NCI-H524 treated with DMSO at 0.1 percent for 48 hours (cell line): Measurements from ENCODE around the gene HDAC5.
"Not testable (repeated sequence)": the region's sequence is repeated elsewhere in the genome, so short reads cannot be mapped to it uniquely, and the experiment has no call there.

Experiments used
- DNase-seq: peaks from one replicate; lab custom pipeline; 2025; lab: John Stamatoyannopoulos, UW

The HDAC5 gene

DNA sequence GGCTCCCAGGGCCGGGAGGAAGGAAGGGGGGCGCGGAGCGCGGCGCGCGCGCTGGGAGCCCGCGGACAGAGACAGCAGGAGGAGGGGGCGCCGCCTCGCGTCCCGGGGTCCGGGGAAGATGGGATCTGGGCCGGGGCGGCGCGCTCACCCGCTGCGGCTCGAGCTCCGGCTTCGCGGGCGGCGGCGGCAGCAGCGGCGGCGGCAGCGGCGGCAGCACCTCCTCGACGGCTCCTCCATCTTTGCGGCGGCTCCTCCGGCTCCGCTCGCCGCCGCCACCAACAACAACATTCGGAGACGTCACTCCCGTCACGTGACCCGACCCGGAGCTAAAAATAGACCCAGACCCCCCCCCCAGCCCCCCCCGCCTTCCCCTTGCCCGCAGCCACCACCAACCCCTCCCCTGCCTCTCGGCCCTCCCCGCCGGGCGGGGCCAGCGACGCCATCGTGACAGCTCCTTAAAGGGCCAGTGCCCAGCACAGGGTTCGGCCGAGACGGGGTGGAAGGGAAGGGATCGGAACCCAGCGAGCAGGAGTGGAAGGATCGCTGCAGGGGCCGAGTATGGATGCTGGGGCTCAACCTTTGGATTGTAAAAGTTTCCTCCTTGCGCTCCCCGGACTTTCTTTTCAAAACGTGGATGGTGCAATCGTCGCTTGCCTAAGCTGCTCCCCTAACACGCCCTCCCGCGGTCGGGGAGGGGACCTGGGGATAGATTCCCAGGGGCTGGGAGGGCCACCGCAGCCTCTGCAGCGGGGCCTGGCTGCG, at the start of gene HDAC5:
Gene HDAC5, minus strand, starts transcription at position 286 of the 762 bp plus-strand sequence. CDS start 6,126 bp downstream, outside the sequence.
- peak; percentile 85 for DNase-seq

DNA sequence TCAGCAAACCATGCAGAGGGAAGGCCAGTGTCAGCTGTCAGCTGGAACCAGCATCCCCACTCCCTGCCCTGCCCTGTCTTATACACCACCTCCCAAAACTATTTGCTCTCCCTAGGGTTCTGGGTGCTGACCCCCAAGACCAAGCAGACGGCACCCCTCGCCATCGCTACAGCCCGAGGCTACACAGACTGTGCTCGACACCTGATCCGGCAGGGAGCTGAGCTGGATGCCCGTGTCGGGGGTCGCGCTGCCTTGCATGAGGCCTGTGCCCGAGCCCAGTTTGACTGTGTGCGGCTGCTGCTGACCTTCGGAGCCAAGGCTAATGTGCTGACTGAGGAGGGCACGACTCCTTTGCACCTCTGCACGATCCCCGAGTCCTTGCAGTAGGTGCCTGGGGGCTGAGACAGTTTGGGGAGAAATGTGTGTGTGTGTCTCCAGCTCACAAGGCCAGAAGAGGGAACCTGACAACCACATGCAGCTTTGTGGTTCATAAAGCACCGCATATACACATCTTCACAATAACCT, 48.6 kb upstream of the HDAC5 start:
- no peak for DNase-seq

DNA sequence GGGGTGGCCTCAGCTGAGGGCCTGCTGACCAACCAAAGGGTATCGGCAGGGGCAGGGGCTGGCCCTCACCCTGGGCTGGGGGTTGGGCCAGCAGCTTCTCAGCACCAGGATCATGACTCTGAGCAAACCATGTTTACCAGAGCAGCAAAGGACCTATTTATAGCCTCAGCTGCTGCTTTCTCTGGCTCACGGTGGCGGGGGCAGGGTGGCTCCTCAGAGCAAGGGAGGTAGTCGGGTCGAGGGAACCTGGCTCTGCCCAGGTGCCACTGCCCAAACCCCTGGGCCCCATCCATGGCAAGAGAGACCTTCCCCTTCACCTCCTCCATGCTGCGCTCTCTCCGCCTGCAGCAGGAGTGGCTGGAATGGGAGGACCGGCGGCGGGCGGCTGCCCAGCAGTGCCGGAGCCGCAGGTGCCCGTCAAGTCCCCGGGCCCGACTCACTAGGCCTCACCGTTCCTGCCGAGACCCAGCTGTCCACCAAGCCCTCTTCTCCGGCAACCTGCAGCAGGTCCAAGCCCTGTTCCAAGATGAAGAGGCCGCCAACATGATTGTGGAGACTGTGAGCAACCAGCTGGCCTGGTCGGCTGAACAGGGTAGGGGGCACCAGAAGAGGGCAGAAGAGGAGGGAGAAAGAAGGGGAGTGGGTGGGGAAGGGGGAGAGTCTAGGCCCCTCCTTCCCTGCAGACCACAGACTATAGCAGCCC, 47.2 kb upstream of the HDAC5 start, which contains the start of gene ASB16:
Gene ASB16, plus strand, starts transcription at position 206 of the 703 bp plus-strand sequence. Its CDS starts 86 bp downstream, at position 292.
- no peak for DNase-seq

DNA sequence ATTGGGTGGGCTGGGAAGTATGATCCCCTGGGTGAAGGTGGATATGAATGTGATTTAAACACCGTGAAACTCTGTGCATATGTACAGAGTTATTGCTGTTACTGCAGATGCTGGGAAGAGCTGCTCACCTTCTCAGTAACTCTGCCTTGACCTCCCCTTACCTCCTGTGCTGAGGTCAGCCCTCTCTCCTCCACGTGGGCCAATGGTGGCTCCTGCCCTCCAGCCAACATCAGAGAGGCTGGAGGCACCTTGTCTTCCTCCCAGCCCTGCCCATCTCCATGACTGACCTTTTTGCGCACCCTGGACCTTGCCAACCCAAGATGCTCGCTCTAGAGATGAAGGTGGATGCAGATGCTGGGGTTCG, 46.7 kb upstream of the HDAC5 start:
- DNase-seq = no peak

DNA sequence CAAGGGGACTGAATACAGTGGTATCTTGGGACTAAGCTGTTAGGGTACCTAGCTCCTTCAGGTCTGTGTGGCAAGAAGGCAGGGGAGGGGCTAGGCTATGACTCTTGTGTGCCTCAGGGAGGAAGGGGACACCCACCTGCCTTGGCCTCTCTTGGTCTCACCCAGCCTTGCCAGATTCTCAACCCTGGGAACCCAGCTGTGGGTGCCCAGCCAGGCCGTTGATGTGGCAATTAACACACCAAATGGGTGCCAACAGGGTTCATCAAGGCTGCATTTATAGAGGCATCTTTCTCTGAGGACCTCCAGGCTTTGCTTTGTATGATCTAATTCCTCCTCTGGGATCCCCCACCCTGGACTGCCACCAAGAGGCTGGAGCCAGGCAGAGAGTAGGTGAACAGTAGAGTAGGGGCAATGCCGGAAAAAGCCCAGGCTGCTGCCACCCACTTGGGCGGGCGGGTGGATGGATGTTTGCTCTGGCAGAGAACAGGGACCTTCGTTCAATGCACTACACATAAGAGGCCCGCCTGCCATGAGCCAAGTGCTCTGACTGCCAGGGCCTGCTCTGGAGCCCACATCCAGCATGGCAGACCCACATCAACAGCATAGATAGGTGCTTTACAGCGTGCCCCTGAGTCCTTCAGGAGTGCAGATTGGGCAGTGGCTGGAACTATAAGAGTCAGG, 43.9 kb upstream of the HDAC5 start:
- no peak for DNase-seq

DNA sequence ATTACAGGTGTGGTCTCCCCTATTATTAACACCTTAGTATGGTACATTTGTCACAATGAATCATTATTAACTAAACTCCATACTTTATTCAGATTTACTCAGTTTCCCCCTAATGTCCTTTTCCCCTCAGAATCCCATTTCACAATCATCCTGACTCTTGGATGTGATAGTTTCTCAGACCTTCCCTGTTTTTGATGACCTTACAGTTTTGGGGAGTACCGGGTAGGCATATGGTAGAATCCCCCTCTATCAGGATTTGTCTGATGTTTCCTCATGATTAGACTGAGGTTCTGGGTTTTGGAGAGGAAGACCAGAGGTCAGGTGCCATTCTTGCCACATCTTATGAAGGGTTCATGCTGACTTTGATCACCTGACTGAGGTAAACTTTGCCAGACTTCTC, 41.0 kb upstream of the HDAC5 start:
- DNase-seq = no peak

DNA sequence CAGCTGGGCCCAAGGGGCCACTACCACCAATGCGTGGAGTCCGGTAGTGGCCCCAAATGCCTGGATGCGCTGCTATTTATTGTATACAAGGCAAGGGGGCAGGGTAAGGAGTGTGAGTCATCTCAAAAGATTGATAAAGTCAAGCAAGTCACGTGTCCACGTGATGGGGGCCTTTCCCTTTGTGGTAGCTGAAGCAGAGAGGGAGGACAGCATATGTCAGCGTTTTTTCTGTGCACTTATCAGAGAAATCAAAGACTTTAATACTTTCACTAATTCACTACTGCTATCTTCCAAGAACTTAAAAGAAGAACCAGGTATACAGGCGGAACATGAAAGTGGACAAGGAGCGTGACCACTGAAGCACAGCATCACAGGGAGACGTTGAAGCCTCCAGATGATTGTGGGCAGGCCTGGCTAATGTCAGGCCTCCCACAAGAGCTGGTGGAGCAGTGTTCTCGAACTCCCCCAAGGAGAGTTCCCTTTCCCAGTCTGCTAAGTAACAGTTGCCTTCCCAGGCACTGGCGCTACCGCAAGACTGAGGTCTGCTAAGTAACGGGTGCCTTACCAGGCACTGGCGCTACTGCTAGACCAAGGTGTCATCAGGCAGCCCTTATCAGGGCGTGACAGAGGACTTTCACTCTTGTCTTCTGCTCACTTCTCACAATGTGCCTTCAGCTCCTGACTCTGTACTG, 36.2 kb upstream of the HDAC5 start:
- DNase-seq = no peak

DNA sequence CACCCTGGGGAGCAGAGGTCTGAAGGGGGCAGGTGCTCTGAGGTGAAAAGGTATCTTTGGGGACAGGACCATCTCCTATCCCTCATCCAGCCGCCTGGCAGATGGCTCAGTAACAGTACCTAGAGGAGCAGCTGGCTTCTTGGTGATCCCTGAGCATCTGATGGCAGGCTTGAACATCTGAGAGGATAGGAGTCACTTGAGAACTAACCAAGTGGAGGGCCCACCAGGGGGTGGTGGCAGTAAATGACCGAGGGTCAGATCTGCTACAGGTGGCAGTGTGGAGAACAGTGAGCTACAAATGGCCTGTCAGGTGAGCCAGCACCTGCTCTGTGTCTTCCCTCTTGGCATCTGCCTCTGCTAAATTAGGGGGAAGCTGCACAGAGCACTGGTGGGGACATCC, 32.0 kb upstream of the HDAC5 start:
- DNase-seq = peak; percentile 93

DNA sequence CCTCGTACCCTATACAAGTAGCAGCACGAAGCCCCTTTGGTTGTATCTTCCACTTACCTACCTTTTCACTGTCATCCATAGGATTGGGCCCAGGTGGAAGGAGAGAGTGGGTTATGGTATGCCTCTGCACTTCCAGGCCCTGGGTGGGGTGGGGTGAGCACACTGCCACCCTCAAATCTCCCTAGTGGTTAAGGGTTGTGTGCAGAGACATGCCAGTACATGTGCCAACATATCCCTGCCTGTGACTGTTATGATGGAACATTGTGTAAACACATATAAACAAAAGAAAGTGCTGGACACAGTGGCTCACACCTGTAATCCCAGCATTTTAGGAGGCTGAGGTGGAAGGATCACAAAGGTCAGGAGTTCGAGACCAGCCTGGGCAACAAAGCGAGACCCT, 29.4 kb upstream of the HDAC5 start:
- no peak for DNase-seq

DNA sequence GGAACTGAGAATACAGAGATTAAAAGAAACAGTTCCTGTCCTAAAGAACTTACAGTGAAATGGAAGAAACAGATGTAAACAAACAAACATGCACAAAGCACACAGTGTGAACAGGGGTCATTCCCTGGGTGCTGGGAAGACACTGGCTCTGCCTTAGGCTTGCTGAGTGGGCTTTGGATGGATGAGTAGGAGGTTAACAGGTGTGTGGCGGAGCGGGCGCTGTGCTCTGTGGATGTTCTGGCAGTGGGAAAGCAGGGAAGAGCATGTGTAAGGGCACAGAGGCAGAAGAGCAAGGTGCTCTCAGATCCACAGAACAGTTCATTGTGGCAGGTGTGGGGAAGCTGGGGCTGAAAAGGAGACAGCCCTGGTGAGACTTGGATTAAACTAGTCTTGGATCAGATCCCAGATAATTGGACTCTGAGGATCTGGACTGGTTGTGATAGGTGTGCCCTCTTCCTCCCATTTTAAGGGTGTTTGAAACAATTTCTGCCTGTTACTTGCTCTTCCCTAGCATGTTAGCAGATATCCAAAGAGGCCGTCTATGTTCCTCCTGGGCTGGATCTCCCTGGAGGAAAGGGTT, 26.4 kb upstream of the HDAC5 start:
- DNase-seq = no peak

DNA sequence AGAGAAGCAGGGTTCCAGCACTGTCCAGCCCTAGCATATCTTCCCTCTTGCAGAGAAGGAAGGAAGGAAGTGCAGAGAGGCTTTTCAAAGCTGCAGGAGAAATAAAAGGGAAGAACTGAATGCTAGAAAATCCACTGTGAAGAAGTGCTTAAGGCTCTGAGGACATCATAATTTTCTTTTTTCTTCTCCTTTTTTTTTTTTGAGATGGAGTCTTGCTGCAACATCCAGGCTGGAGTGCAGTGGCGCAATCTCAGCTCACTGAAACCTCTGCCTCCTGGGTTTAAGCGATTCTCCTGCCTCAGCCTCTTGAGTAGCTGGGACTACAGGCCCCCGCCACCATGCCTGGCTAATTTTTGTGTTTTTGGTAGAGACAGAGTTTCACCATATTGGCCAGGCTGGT, 25.6 kb upstream of the HDAC5 start:
- not testable (repeated sequence) for DNase-seq

DNA sequence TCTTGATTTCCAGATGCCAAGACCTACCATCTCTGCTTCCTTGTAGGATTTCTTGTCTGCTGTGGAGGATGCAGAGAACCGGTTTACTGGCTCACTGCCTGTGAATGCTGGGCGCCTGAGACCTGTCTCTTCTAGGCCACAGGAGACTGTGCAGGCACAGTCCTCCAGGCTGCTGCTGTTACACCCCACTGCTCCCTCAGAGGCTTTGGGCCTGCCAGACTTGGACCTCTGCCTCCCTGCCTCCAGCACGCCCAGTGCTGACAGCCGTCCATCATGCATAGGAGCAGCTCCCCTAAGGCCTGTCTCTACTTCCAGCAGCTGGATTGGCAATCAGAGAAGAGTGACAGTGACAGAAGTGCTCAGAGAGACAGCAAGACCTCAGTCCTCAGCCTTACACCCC, 24.4 kb upstream of the HDAC5 start:
- no peak for DNase-seq

DNA sequence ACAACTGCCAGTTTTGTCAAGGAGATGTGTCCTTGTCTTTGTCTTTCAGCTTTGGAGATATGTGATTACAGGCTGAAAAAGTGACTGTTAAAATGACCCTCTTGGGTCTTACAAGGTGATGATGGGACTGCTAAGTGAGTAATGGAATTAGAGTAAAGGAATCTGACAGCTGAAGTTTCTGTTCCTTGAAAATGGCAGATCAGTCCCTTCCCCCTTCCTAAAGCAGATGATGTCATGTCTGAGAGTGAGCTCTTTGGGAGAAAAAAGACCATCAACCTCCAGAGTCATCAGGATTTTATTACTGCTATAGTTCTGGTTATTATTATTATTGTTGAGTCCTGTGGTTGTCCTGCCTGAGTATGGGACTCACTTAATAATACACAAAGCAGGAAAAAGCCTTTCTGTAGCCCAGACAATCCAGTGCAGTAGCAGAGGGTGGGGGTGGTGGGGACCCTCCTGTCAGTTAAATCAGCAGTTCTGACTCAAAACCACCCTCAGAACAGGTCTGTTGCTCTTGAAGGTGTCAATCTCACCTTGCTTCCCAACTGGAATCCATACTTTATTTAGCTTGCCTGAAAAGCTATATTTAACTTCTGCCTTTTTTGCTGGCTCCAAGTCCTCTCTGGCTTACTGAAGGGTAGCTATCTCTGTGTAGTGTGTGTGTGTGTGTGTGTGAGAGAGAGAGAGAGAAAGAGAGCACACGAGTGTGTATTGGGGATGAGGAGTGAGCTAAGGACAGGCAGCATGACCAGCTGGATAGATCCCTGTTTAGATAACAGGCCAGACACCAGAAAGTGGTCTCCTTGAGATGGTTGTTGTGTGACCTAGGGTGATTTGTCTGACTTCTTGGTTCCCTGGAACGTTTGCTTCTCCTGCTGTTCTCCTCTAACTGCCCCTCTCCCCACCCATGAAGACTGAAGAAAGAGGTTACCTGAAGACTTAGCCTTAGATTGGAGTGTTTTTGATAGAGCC, 23.2 kb upstream of the HDAC5 start:
- DNase-seq = no peak

DNA sequence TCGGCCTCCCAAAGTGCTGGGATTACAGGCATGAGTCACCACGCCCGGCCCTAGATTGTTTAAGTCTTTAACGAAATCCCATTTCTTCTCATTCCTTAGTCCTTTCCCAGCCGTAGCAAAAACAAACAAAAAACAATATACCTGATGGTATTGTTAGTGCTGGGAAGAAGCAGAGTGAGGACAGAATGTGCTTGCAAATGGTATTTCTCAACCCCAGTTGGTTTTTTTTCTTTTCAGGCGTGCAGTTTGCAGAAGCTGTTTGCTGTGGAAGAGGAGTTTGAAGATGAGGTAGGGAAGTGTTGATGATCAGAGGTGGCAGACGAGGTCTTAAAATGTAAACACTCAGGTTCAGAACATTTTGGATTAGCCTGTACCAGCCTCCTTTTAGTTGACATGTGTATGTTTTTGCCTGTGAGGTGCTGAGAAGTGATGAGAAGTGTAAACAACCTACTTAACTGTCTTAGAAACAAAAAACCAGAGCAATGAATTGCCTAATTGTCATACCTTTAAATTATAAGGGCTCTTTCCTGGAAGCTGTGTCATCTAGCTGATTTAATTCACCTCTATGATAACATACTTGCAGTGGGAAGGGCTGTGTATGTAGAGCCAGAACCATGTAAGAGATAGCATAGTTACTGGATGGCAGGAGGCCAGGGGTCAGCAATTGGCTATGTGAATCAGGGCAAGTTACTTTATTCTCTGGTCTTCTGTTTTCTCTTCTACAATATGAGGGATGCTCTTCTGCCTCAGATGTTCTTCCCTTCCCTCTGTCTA, 21.7 kb upstream of the HDAC5 start:
- no peak for DNase-seq

DNA sequence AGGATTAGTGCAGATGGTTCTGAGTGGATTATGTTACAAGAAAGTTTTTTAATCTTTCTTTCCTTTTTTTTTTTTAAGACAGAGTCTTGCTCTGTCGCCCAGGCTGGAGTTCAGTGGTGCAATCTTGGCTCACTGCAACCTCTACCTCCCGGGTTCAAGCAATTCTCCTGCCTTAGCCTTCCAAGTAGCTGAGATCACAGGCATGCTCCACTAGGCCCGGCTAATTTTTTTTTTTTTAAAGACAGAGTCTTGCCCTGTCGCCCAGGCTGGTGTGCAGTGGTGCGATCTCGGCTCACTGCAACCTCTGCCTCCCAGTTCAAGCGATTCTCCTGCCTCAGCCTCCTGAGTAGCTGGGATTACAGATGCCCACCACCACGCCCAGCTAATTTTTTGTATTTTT, 20.5 kb upstream of the HDAC5 start:
- not testable (repeated sequence) for DNase-seq

DNA sequence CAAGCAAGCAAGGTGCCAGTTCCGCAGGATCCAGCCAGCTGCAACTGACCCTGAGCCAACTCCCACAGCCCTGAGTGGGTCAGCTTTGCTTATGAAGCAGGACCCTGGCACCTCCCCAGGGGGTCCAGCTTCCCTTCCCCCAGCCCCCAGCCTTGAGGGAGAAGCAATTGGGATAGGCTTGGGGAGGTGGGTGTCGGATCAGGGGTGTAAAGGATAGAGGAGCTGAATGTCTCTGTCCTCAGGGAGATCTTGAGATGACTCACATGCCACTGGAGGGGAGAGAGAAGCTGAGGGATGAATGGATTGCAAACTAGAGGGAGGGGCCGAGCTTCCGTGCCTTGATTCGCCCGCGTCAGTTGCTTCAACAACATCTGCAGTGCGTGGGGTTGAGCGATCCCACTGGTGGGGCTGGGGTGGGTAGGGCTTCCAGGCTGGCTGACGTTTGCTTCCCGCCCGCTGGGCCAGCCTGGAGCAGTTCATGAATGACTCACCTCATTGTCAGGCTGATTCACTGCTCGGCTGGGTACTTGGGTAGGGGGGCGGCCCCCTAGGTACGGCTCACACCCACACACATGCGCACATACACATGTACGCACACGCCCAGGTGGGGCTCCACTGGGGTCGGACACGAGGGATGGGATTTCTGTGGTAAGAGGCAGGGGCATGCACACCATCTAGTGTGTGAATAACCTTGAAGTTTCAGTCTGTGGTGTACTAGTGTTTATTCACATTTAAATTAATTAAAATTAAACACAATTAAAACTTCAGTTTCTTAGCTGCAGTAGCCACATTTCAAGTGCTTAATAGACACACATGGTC, 14.7 kb upstream of the HDAC5 start:
- no peak for DNase-seq

DNA sequence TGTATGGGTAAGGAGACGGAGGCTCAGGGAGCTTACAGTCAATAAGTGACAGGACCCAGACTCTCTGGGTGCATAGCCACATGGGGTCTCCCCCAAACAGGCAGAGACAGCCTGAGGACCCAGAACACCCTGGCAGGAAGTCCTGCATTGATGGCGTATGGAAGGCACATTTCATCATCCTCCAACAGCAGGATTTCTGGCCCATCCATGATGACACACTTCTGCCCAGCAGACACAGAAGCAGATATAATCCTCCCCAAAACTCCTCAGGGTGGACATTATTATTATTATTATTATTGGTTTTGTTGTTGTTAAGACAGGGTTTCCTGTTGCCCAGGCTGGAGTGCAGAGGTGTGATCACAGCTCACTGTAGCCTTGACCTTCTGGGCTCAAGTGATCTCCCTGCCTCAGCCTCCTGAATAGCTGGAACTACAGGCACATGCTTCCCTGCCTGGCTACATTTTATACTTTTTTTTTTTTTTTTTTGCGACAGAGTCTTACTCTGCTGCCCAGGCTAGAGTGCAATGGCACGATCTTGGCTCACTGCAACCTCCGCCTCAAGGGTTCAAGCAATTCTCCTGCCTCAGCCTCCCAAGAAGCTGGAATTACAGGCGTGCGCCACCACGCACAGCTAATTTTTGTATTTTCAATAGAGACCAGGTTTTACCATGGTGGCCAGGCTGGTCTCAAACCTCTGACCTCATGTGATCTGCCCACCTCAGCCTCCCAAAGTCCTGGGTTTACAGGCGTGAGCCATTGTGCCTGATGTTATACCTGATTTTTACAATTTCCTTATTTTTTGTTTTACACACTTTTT, 11.5 kb upstream of the HDAC5 start:
- no peak for DNase-seq

DNA sequence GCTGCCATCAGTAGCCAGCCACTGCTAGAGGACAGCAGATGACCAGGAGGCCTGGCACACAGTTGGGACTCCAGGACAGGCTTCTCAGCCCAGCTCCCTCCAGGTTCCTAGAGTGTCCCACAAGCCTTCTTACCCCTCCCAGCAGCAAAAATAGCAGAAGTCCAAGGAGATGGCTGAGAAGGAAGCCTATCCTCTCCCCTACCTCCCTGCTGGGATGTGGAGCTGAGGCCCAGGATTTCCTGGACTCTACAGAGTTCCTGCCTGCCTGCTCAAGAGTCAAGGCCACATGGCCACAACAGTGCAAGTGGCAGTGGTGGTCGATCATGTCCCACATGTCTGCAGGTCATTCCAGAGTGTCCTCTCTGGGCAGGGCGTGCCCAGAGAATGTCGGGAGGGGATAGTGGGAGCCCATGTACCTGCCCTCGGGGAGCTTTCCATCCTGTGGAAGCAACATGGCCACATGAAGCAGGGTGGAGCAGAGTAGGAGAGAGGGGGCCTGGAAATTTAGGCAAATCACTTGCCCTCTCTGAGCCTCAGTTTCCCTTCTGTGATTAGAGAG, 10.6 kb upstream of the HDAC5 start:
- DNase-seq = no peak
